ENCODE measurements around the gene LPCAT1.
"Not testable (repeated sequence)": the region's sequence is repeated elsewhere in the genome, so short reads cannot be mapped to it uniquely, and the experiment has no call there.

Gene LPCAT1

GRCh38 chr5:1462358-1462757 is 61.4 kb downstream of the LPCAT1 start:
- FAIRE-seq: no peak

GRCh38 chr5:1461396-1461795 is 62.4 kb downstream of the LPCAT1 start:
- no peak for FAIRE-seq

GRCh38 chr5:1460054-1460682 is 63.6 kb downstream of the LPCAT1 start:
- no peak for FAIRE-seq

- FAIRE-seq: not testable (repeated sequence)
Observed at GRCh38 chr5:1459435-1459834, 64.3 kb downstream of the LPCAT1 start.

- not testable (repeated sequence) for FAIRE-seq
Observed at GRCh38 chr5:1456110-1456881, 67.5 kb downstream of the LPCAT1 start.

- no peak for FAIRE-seq
Observed at GRCh38 chr5:1453613-1454012, 70.1 kb downstream of the LPCAT1 start.

GRCh38 chr5:1449081-1449630 is 74.6 kb downstream of the LPCAT1 start:
- FAIRE-seq: no peak

GRCh38 chr5:1448511-1449011 is 75.2 kb downstream of the LPCAT1 start:
- FAIRE-seq: no peak

- no peak for FAIRE-seq
Observed at GRCh38 chr5:1447671-1448361, 75.9 kb downstream of the LPCAT1 start.

- FAIRE-seq: no peak
Observed at GRCh38 chr5:1446602-1447343, 77.0 kb downstream of the LPCAT1 start.

GRCh38 chr5:1445689-1446601 is 77.8 kb downstream of the LPCAT1 start:
- no peak for FAIRE-seq

- no peak for FAIRE-seq
Observed at GRCh38 chr5:1445313-1445688, 78.5 kb downstream of the LPCAT1 start, which contains the start of gene SLC6A3. Gene SLC6A3 (minus strand): TSS chr5:1445440. CDS start chr5:1443197, 2,243 bp downstream.

- FAIRE-seq: no peak
Observed at GRCh38 chr5:1444361-1445189, 79.2 kb downstream of the LPCAT1 start.

GRCh38 chr5:1443991-1444360 is 79.8 kb downstream of the LPCAT1 start:
- FAIRE-seq: no peak

GRCh38 chr5:1443171-1443570 is 80.6 kb downstream of the LPCAT1 start:
- no peak for FAIRE-seq

- no peak for FAIRE-seq
Observed at GRCh38 chr5:1442222-1443145, 81.3 kb downstream of the LPCAT1 start.

GRCh38 chr5:1441166-1441865 is 82.4 kb downstream of the LPCAT1 start:
- no peak for FAIRE-seq

- no peak for FAIRE-seq
Observed at GRCh38 chr5:1440098-1440493, 83.7 kb downstream of the LPCAT1 start.

Measured in colon (tissue), 2 donors.